HAP-1 (cell line): ENCODE results near the gene ZNF324B.
"Not testable (repeated sequence)": the region's sequence is repeated elsewhere in the genome, so short reads cannot be mapped to it uniquely, and the experiment has no call there.

Experiments
- DNase-seq, 2 experiments: peaks; one replicate each; pipeline ENCODE4 v3.0.0-alpha.2; 2016 to 2020; ENCODE audit warnings: low spot score in 2 of 2
- H3K27me3 ChIP-seq: fragments of 250-450 bp; sonication (Bioruptor Pico); 2 replicates; pipeline ENCODE4 v1.5.1; 2020; ENCODE audit warnings: low read depth, mild to moderate bottlenecking, moderate library complexity
- H3K36me3 ChIP-seq: fragments of 250-450 bp; sonication (Bioruptor Pico); replicated peaks from 2 replicates; pipeline ENCODE4 v1.5.1; 2020; ENCODE audit warnings: mild to moderate bottlenecking
- H3K4me1 ChIP-seq: fragments of 250-450 bp; sonication (Bioruptor Pico); 2 replicates; pipeline ENCODE4 v1.5.1; 2020; ENCODE audit warnings: mild to moderate bottlenecking
- H3K4me3 ChIP-seq: fragments of 250-450 bp; sonication (Bioruptor Pico); 2 replicates; pipeline ENCODE4 v1.5.1; 2020; ENCODE audit warnings: mild to moderate bottlenecking, moderate library complexity
- H3K9me3 ChIP-seq: fragments of 250-450 bp; sonication (Bioruptor Pico); 2 replicates; pipeline ENCODE4 v1.5.1; 2020; ENCODE audit warnings: mild to moderate bottlenecking, moderate library complexity
- in situ Hi-C: fragments of 300-500 bp; cut with MboI; formaldehyde crosslinking; loops from 3 replicates; pipeline ENCODE4 v1.14.3; 2020; ENCODE audit warnings: low sequenced_read_pairs, inconsistent platforms, mixed read lengths

Gene ZNF324B

DNA sequence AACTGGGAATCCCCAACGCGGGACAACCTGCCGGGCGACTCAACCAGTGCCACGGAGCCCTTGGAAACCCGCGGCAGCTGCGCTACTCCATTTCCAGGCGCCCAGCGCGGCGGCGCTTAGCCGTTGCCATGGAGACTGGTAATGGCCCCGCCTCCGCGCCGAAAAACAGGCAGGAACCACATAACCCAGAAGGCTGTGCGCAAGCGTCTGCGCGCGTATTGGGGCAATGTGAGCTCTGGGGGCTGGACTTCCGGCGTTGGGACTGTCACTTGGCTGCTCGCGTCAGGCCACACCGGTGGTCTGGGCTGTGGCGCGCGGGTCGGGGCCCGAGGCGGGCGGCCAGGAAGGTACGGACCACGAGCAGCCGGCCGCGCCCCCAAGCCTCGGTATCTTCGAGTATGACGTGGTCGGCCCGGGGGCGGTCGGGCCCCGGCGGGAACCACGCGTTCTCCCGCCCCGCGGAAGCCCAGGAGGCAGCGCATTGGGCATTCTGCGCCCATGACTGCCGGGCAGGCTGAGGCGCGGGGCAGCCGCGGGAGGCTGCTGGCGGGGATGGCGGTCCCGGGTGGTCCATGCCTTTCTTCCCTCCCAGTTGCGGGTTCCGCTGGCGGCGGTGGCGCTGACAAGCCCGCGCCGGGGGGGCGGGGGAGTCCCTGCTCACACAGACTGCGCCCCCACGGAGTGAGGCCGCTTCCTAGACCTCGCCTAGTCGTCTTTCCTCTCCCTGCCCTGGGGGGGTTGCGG is at the start of gene ZNF324B:
Gene ZNF324B (plus strand): TSS at position 265 of the 744 bp plus-strand sequence. CDS start 2,080 bp downstream, outside the sequence.
- Histone ChIP-seq H3K4me3 (peak within 1 kb of the TSS; percentile 81), H3K27me3 (no peaks in the 10 kb centered on the region), H3K4me1 (peaks cover 3% of the 10 kb centered on the region; the same call in 1 of the 2 replicates), H3K9me3 (peaks cover 16% of the 10 kb centered on the region), H3K36me3 (peaks cover 3% of the 10 kb centered on the region; the same call in 1 of the 2 replicates)
- in situ Hi-C loops, result no loop called here
- DNase-seq, result peak; percentile 96 to 98

DNA sequence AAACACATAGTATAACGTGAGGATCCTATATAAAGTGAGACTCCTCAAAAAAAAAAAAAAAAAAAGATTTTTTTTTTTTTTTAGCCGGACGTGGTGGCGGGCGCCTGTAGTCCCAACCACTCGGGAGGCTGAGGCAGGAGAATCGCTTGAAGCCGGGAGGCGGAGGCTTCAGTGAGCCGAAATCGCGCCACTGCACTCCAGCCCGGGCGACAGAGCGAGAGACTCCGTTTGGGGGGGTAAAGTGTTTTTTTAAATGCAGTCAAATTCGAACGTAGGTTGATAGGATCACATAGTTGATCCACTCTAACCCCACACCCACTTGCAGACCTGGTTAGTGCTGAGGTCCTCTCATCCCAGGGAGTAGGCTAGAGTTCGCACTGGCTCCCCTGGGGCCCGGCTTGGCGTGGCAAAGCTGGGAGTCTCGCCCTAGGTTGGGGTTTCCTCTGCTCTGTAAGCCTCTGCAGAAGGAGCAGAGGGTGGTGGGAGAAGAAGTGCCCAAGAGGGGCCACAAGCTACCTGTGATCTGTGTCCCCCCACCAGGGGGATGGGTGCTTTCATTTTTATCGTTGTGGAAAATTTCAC is 49.5 kb upstream of the ZNF324B start:
- peaks cover 15% of the 10 kb centered on the region for H3K4me1 ChIP-seq
- peak overlapping the region; percentile 57 for H3K4me3 ChIP-seq
- DNase-seq, result no peak
- in situ Hi-C loops, result no loop called here
- peaks cover 5% of the 10 kb centered on the region for H3K36me3 ChIP-seq
- H3K9me3 ChIP-seq, result no peaks in the 10 kb centered on the region
- no peaks in the 10 kb centered on the region for H3K27me3 ChIP-seq

DNA sequence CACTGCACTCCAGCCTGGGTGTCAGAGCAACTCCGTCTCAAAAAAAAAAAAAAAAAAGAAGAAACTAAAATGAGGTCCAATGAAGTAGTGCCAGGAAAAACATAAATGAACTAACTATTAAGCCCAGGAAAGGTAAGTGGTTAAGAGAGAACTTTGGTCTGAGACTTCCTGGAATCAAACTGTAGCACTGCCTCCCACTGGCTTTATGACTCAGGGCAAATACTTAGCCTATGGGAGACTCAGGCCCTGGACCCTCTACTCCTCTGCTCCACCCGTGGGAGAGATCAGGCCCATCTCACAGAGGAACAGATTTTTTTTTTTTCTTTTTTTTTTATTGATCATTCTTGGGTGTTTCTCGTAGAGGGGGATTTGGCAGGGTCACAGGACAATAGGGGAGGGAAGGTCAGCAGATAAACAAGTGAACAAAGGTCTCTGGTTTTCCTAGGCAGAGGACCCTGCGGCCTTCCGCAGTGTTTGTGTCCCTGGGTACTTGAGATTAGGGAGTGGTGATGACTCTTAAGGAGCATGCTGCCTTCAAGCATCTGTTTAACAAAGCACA is 47.4 kb upstream of the ZNF324B start:
- H3K4me3 ChIP-seq, H3K27me3 ChIP-seq, DNase-seq, H3K9me3 ChIP-seq, H3K36me3 ChIP-seq, in situ Hi-C loops: not testable (repeated sequence)
- peaks cover 19% of the 10 kb centered on the region for H3K4me1 ChIP-seq

DNA sequence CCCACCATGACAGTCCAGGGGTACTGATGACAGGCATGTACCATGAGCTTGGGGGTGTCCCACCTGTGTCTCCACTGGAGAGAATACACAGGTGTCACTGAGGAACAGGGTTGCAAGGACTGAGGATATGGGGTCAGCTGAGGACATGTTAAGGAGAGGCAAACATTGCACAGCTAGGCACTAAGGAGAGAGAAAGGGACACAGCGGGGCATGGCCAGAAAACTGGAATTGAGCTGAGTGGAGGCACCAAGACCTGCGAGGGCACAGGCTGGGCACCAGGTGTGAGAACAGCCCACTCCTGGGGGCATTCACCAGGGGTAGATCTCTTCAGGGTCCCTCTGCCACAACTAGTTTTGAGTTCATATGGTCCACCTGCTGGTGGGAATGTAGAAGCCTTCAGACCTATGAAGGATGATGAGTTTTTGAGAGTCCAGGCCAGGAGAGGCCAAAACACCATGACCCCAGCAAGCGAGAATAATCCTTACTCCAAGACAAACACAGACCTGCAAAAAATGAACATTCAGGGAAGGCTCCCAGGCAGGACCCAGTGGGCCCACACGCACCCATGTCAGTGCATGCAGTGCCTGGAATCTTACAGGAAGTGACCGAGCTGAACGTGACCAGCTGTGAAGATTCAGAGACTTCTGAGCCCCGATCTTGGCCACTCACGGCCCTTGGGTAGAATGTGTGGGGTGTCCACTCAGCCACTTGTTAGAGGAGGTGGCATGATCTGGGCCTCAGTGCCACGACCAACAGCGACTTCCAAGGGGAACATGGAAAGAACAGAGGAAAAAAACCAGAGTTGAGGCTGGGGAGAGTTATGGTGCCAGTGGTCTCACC is 44.4 kb upstream of the ZNF324B start:
- no peaks in the 10 kb centered on the region for H3K27me3 ChIP-seq
- peak overlapping the region; percentile 97 for H3K4me3 ChIP-seq
- DNase-seq, result no peak
- no peaks in the 10 kb centered on the region for H3K9me3 ChIP-seq
- H3K36me3 ChIP-seq, result peaks cover 8% of the 10 kb centered on the region
- in situ Hi-C loops, result no loop called here
- H3K4me1 ChIP-seq, result peaks cover 17% of the 10 kb centered on the region

DNA sequence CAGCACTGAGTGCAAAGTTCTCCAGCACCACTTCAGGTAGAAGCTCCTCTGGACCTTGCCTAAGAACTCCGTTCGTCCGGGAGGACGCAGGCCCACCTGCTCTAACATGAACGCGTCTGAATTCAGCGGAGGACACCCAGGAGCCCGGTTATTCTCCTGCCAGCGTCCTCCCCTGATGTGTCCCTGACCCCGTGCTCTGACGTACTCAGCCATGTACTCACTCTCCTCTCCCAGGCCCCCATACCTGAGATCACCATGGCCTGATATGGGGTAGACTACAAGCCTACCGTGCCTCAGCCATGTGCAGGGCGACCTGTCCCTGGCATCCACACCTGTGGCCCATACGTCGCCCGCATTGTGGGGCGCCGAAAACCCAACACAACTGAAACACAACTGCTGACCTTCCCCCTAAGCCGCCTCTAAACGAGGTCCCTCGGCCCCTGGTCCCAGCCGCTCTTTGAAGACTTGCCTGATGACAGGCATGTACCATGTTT is 43.7 kb upstream of the ZNF324B start:
- Histone ChIP-seq H3K4me3 (peak overlapping the region; percentile 97), H3K36me3 (peaks cover 12% of the 10 kb centered on the region), H3K9me3 (no peaks in the 10 kb centered on the region), H3K27me3 (no peaks in the 10 kb centered on the region), H3K4me1 (peaks cover 14% of the 10 kb centered on the region)
- DNase-seq, result no peak
- in situ Hi-C loops, result no loop called here

DNA sequence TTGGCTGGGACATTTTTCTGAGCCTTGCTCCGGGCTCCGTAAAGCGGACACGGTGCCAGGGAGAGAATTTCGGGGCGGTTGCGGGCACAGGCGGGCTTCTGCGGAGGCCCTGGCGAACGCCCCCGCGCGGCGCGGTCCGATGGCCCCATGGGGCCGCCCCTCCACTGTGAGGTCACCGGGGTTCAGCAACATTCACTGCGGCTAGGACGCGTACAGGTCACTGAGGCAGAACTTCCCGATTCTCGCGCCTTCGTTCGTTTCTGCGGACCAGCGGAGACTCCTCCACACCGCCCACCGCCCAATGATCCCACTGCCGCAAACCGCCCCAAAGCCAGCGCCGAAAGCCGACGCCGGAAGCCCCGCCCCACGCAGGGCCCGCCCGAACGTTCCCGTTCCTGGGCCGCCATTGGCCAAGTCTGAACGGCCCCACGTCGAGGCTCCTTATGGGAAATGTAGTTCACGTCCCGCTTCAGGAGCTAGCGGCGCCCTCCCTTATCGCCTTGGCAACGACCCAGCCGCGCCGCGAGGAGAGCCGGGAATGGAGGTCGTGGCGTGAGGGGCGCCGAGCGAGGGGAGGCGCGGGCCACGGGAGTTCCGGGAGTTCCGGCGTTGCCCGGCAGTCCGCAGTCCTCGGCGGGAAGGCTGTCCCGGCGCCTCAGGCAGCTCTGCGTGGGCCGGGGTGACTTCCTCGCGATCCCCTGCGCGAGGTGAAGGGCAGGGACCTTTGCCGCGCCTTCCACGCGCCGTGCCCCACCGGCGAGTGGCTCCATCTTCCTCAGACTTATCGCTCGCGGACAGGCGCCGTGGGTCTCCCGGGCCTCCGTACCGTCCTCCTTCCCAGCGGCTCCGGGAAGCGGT is 43.0 kb upstream of the ZNF324B start, which contains the start of gene ZNF584:
Gene ZNF584 (plus strand): TSS at position 498 of the 858 bp plus-strand sequence. CDS start 499 bp downstream, outside the sequence.
- no peaks in the 10 kb centered on the region for H3K27me3 ChIP-seq
- H3K4me1 ChIP-seq, result peaks cover 9% of the 10 kb centered on the region
- H3K9me3 ChIP-seq, result no peaks in the 10 kb centered on the region
- peak within 1 kb of the TSS; percentile 97 for H3K4me3 ChIP-seq
- H3K36me3 ChIP-seq, result peaks cover 8% of the 10 kb centered on the region
- DNase-seq, result peak; percentile 96 to 97
- in situ Hi-C loops, result no loop called here

DNA sequence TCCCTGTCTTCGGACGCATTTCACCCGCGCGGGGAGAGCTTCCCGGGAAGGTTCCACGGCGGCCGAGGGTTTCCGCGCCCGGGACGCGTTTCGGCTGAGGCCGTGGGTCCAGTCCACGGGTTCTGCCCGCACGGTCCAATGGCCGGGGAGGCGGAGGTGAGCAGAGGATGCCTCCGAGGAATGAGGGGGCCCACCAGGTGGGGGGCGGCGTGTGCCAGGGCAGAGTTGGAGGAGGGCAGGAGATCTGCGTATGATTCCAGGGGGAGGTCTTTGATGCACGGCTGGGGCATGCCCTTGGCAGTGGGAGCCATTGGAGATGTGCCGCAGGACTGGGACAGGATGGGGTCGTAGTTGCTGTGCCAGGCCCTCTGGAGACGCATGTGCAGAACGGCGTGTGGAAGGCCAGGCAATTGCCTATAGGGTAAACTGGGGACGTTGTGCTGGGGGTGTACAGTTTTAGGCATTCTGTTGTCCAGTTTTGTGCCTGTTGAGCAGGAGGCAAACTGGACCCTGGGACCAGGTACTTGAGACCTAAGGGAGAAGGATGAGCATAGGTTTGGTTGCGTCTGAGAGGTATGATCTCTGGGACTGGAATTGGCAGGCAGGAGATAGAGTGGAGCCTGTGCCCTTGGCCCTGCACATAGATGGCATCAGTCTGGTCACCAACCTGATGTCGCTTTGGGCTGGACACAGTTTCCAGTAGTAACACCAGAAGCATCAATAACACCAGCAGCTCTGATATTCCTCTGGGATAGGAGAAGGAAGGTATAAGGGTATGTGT is 42.2 kb upstream of the ZNF324B start:
- in situ Hi-C loops, result no loop called here
- DNase-seq, result peak in 1 of 2 experiments; percentile 63
- H3K9me3 ChIP-seq, result no peaks in the 10 kb centered on the region
- peaks cover 8% of the 10 kb centered on the region for H3K36me3 ChIP-seq
- peaks cover 9% of the 10 kb centered on the region for H3K4me1 ChIP-seq
- peak overlapping the region; percentile 97 for H3K4me3 ChIP-seq
- no peaks in the 10 kb centered on the region for H3K27me3 ChIP-seq

DNA sequence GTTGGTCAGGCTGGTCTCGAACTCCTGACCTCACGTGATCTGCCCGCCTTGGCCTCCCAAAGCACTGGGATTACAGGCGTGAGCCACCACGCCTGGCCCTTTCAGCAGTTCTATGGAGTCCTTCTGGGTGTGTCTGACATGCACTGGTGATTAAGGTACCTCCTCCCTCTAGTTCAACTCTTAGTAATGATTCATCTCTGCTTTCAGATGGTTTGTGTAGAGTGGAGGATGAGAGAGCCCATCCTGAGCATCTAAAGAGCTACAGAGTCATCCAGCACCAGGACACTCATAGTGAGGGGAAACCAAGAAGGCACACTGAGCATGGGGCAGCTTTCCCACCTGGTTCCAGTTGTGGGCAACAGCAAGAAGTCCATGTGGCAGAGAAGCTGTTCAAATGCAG is 34.8 kb upstream of the ZNF324B start:
- Histone ChIP-seq H3K4me3 (no peak overlapping the region), H3K27me3 (no peaks in the 10 kb centered on the region), H3K4me1 (no peaks in the 10 kb centered on the region), H3K9me3 (no peaks in the 10 kb centered on the region), H3K36me3 (peaks cover 51% of the 10 kb centered on the region)
- DNase-seq, result no peak
- in situ Hi-C loops, result no loop called here

DNA sequence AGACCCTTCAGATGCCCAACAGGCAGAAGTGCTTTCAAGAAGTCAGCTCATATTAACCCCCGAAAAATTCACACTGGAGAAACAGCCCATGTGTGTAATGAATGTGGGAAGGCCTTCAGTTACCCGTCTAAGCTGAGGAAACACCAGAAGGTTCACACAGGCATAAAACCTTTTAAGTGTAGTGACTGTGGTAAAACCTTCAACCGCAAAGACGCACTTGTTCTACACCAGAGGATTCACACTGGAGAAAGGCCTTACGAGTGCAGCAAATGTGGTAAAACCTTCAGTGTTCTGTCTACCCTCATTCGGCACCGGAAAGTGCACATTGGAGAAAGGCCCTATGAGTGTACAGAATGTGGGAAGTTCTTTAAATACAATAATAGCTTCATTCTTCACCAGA is 34.4 kb upstream of the ZNF324B start:
- Histone ChIP-seq H3K4me3 (no peak overlapping the region), H3K36me3 (peaks cover 51% of the 10 kb centered on the region), H3K9me3 (no peaks in the 10 kb centered on the region), H3K27me3 (no peaks in the 10 kb centered on the region), H3K4me1 (no peaks in the 10 kb centered on the region)
- in situ Hi-C loops, result no loop called here
- no peak for DNase-seq

DNA sequence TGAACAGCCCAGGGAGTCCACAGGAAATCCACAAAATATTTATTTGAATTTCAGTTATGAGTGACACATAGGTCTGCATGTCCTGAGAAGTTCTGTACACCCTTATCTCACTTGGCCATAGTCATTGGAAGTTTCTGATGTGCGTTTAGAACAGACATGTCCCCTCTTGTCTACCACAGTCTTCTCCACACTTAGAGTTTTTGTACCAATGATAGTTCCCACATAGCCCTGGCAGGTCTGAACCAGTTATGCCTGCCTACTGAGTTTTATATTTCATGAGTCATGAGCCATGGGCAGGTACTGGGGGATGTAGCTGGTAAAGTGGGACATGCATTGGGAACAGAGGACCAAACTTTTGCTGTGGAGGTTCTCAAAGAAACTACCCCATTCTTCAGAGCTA is 22.8 kb upstream of the ZNF324B start:
- Histone ChIP-seq H3K36me3 (no peaks in the 10 kb centered on the region), H3K9me3 (peaks cover 8% of the 10 kb centered on the region), H3K4me3 (no peak overlapping the region), H3K27me3 (no peaks in the 10 kb centered on the region), H3K4me1 (no peaks in the 10 kb centered on the region)
- in situ Hi-C loops, result no loop called here
- DNase-seq, result no peak

DNA sequence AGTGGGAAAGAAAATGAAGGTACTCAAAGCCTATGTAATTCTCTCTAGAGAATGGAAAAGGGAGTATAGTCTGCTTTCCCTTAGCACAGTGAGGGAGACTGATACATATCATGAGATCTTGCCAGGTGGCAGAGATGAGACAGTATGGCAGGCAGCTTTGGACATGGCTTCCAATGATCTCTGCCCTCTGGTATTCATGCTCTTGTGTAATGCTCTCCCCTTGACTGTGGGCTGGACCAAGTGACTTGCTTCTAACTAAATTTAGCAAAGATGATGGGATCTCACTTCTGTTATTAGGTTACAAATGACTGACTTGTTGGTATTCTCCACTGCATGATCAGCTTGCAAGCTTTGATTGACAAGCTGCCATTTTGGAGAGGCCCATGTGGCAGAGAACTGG is 21.7 kb upstream of the ZNF324B start:
- no peaks in the 10 kb centered on the region for H3K36me3 ChIP-seq
- no peak for DNase-seq
- no peaks in the 10 kb centered on the region for H3K4me1 ChIP-seq
- H3K4me3 ChIP-seq, result no peak overlapping the region
- in situ Hi-C loops, result no loop called here
- H3K27me3 ChIP-seq, result no peaks in the 10 kb centered on the region
- H3K9me3 ChIP-seq, result peaks cover 12% of the 10 kb centered on the region

DNA sequence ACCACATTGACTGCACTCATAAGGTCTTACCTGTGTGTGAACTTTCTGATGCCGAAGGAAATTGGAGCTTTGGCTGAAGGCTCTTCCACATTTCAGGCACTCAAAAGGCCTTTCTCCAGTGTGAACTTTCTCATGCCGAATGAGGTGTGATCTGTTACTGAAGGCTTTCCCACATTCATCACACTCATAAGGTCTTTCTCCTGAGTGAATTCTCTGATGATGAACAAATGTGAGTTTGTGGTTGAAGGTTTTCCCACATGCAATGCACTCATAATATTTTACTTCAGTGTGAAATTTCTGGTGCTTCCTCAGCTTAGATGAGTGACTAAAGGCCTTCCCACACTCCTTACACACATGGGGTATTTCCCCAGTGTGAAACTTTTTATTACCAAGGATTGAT is 17.2 kb upstream of the ZNF324B start:
- no peaks in the 10 kb centered on the region for H3K27me3 ChIP-seq
- no peak for DNase-seq
- in situ Hi-C loops, result no loop called here
- H3K36me3 ChIP-seq, result no peaks in the 10 kb centered on the region
- no peaks in the 10 kb centered on the region for H3K4me1 ChIP-seq
- no peak overlapping the region for H3K4me3 ChIP-seq
- H3K9me3 ChIP-seq, result peaks cover 12% of the 10 kb centered on the region
